H9 (cell line): ENCODE measurements around the gene CEACAM4. TPM values are rescaled to one million over a fixed set of nuclear protein-coding genes. Genes with fewer than 3 reads are reported as not detected.

Experiments
- DNase-seq: peaks from one replicate; pipeline ENCODE4 v3.0.0-alpha.2; 2017
- H2AFZ ChIP-seq: one replicate; pipeline ENCODE4 v1.6.1; 2013; ENCODE audit warnings: mild to moderate bottlenecking, low read length, control low read depth, moderate library complexity
- H2AK5ac ChIP-seq: 2 replicates; pipeline ENCODE4 v1.6.1; 2013; ENCODE audit warnings: low read length, control low read depth, mixed read lengths; ENCODE audit not compliant: insufficient read length
- H2BK120ac ChIP-seq: one replicate; pipeline ENCODE4 v1.6.1; 2013; ENCODE audit warnings: low read depth, mild to moderate bottlenecking, low read length, control low read depth, inconsistent platforms; ENCODE audit not compliant: poor library complexity, severe bottlenecking
- H2BK12ac ChIP-seq: 2 replicates; pipeline ENCODE4 v1.6.1; 2013; ENCODE audit warnings: low read length, control low read depth, mixed read lengths, low read depth; ENCODE audit not compliant: insufficient read length
- H2BK15ac ChIP-seq: 2 replicates; pipeline ENCODE4 v1.6.1; 2013; ENCODE audit warnings: low read depth, low read length, control low read depth
- H2BK20ac ChIP-seq: one replicate; pipeline ENCODE4 v1.6.1; 2013; ENCODE audit warnings: low read depth, mild to moderate bottlenecking, low read length, control low read depth, inconsistent platforms; ENCODE audit not compliant: poor library complexity, severe bottlenecking
- H2BK5ac ChIP-seq: 2 replicates; pipeline ENCODE4 v1.6.1; 2013; ENCODE audit warnings: low read length, control low read depth, mixed read lengths; ENCODE audit not compliant: insufficient read length
- H3K14ac ChIP-seq: 2 replicates; pipeline ENCODE4 v1.6.1; 2013; ENCODE audit warnings: low read length, control low read depth; ENCODE audit not compliant: insufficient read depth
- H3K18ac ChIP-seq: 2 replicates; pipeline ENCODE4 v1.6.1; 2013; ENCODE audit warnings: low read depth, mild to moderate bottlenecking, mixed read lengths, low read length, control low read depth; ENCODE audit not compliant: insufficient read length
- H3K23ac ChIP-seq: 2 replicates; pipeline ENCODE4 v1.6.1; 2013; ENCODE audit warnings: low read length, control low read depth, mixed read lengths, low read depth; ENCODE audit not compliant: insufficient read length
- H3K23me2 ChIP-seq: 2 replicates; pipeline ENCODE4 v1.6.1; 2013; ENCODE audit warnings: low read depth, mild to moderate bottlenecking, mixed read lengths, low read length, control low read depth; ENCODE audit not compliant: insufficient read length, poor library complexity, severe bottlenecking
- H3K27ac ChIP-seq: 2 replicates; pipeline ENCODE4 v1.5.1; 2013; ENCODE audit warnings: low read length, control low read depth, mixed read lengths, low read depth; ENCODE audit not compliant: insufficient read length
- H3K27me3 ChIP-seq: 2 replicates; pipeline ENCODE4 v1.6.1; 2013; ENCODE audit warnings: low read length, control low read depth, inconsistent platforms; ENCODE audit not compliant: insufficient read depth
- H3K4ac ChIP-seq: 2 replicates; pipeline ENCODE4 v1.6.1; 2013; ENCODE audit warnings: low read depth, mild to moderate bottlenecking, control low read depth, inconsistent platforms, low read length, moderate library complexity
- H3K4me1 ChIP-seq: 2 replicates; pipeline ENCODE4 v1.6.1; 2013; ENCODE audit warnings: low read length, control low read depth, inconsistent platforms; ENCODE audit not compliant: insufficient read depth
- H3K4me2 ChIP-seq: 2 replicates; pipeline ENCODE4 v1.6.1; 2013; ENCODE audit warnings: low read length, control low read depth, mixed read lengths; ENCODE audit not compliant: insufficient read length, insufficient read depth
- H3K56ac ChIP-seq: 2 replicates; pipeline ENCODE4 v1.6.1; 2013; ENCODE audit warnings: low read depth, mild to moderate bottlenecking, mixed read lengths, low read length, control low read depth; ENCODE audit not compliant: insufficient read length
- H3K79me1 ChIP-seq: 2 replicates; pipeline ENCODE4 v1.6.1; 2013; ENCODE audit warnings: low read depth, mild to moderate bottlenecking, moderate library complexity, low read length, control low read depth, inconsistent platforms; ENCODE audit not compliant: insufficient read depth, poor library complexity, severe bottlenecking
- H3K79me2 ChIP-seq: 2 replicates; pipeline ENCODE4 v1.6.1; 2013; ENCODE audit warnings: low read length, control low read depth, inconsistent platforms; ENCODE audit not compliant: insufficient read depth
- H3K9ac ChIP-seq: 2 replicates; pipeline ENCODE4 v1.6.1; 2013; ENCODE audit warnings: low read length, control low read depth, mixed read lengths; ENCODE audit not compliant: insufficient read length; ENCODE audit errors: extremely low read depth
- H3K9me3 ChIP-seq: one replicate; pipeline ENCODE4 v1.6.1; 2013; ENCODE audit warnings: low read depth, low read length, inconsistent platforms; ENCODE audit not compliant: control insufficient read depth
- H3T11ph ChIP-seq: one replicate; pipeline ENCODE4 v1.6.1; 2013; ENCODE audit warnings: mild to moderate bottlenecking, low read length, control low read depth, inconsistent platforms
- H4K20me1 ChIP-seq: one replicate; pipeline ENCODE4 v1.6.1; 2013; ENCODE audit not compliant: control insufficient read depth, insufficient read length, insufficient read depth
- H4K5ac ChIP-seq: 2 replicates; pipeline ENCODE4 v1.6.1; 2013; ENCODE audit warnings: low read depth, mild to moderate bottlenecking, mixed read lengths, low read length, control low read depth; ENCODE audit not compliant: insufficient read length
- H4K8ac ChIP-seq: replicated peaks from 2 replicates; pipeline ENCODE4 v1.6.1; 2013; ENCODE audit warnings: low read length, control low read depth, mixed read lengths, low read depth; ENCODE audit not compliant: insufficient read length
- H4K91ac ChIP-seq: 2 replicates; pipeline ENCODE4 v1.6.1; 2013; ENCODE audit warnings: low read depth, mild to moderate bottlenecking, moderate library complexity, mixed read lengths, low read length, control low read depth; ENCODE audit not compliant: insufficient read length
- H3K27ac Mint-ChIP-seq, 3 experiments: 2 replicates in 2 of 3; 3 replicates in 1 of 3; pipeline ENCODE4 v1.8.0; 2020 to 2021; ENCODE audit warnings: mixed read lengths in 3 of 3, mild to moderate bottlenecking in 1 of 3, moderate library complexity in 1 of 3
- H3K27me3 Mint-ChIP-seq: 2 replicates; pipeline ENCODE4 v1.8.0; 2021; ENCODE audit warnings: low read depth, mild to moderate bottlenecking, moderate library complexity, mixed read lengths
- H3K36me3 Mint-ChIP-seq, 3 experiments: 2 replicates in 2 of 3; 3 replicates in 1 of 3; pipeline ENCODE4 v1.8.0; 2020 to 2021; ENCODE audit warnings: low read depth in 3 of 3, mixed read lengths in 3 of 3; ENCODE audit not compliant: insufficient read depth in 1 of 3
- H3K4me1 Mint-ChIP-seq, 2 experiments: 2 replicates each; pipeline ENCODE4 v1.8.0; 2020; ENCODE audit warnings: mixed read lengths in 2 of 2
- H3K4me3 Mint-ChIP-seq, 2 experiments: 2 replicates in 1 of 2; 3 replicates in 1 of 2; pipeline ENCODE4 v1.8.0; 2020 to 2021; ENCODE audit warnings: mild to moderate bottlenecking in 2 of 2, mixed read lengths in 2 of 2, moderate library complexity in 1 of 2
- H3K9me3 Mint-ChIP-seq, 2 experiments: 2 replicates in 1 of 2; 3 replicates in 1 of 2; pipeline ENCODE4 v1.8.0; 2020; ENCODE audit warnings: mild to moderate bottlenecking in 2 of 2, mixed read lengths in 2 of 2, moderate library complexity in 1 of 2
- WGBS: extraction: QIAGEN DNeasy Blood & Tissue Kit; methylation state at CpG from one replicate; pipeline ENCODE4 v1.1.7; 2013; ENCODE audit warnings: missing lambda C conversion rate, low lambda C conversion rate, mixed read lengths; ENCODE audit not compliant: insufficient read length; ENCODE audit errors: extremely low coverage; 5-methylcytosine and 5-hydroxymethylcytosine counted together
- total RNA-seq: library from RNA; stranded (reverse); gene quantifications from 2 replicates; pipeline ENCODE4 v1.2.1, GENCODE V29; 2021
- TF ChIP-seq, protein P1 (sequence below): fragments of 200-600 bp; sonication (generic); conservative IDR thresholded peaks from 3 replicates; pipeline ENCODE4 v1.8.0; 2021; ENCODE audit warnings: antibody characterized with exemption, mild to moderate bottlenecking

The CEACAM4 gene
- total RNA-seq, 1 experiment from 2014 or later: not detected

GRCh38 chr19:41641879-41642485, 15.1 kb upstream of the CEACAM4 start:
- peaks cover 0 to 17% (median 0%) of the 10 kb centered on the region in 3 experiments; a peak in 5 of 7 replicates for H3K36me3 Mint-ChIP-seq
- H4K8ac ChIP-seq: no peak overlapping the region
- no peaks in the 10 kb centered on the region for H3K4me1 Mint-ChIP-seq
- H4K5ac ChIP-seq: no peak overlapping the region
- H3K79me2 ChIP-seq: no peaks in the 10 kb centered on the region
- H3K4ac ChIP-seq: no peak overlapping the region
- peak; percentile 65 for DNase-seq
- H3K27me3 ChIP-seq: no peaks in the 10 kb centered on the region
- no peak overlapping the region for H4K91ac ChIP-seq
- H3K27ac Mint-ChIP-seq: no peak overlapping the region
- no peak overlapping the region for H2BK5ac ChIP-seq
- H3K56ac ChIP-seq: no peak overlapping the region
- H2BK20ac ChIP-seq: no peak overlapping the region
- H3K18ac ChIP-seq: no peak overlapping the region
- no peaks in the 10 kb centered on the region for H3K4me1 ChIP-seq
- H3T11ph ChIP-seq: no peak overlapping the region
- WGBS: no CpG with 5 or more reads among the region's 6 CpGs
- H2AFZ ChIP-seq: no peak overlapping the region
- H3K9ac ChIP-seq: no peak overlapping the region
- no peak overlapping the region for H2BK15ac ChIP-seq
- peaks cover 56 to 65% of the 10 kb centered on the region in 2 experiments for H3K9me3 Mint-ChIP-seq
- TF ChIP-seq, protein P1, sequence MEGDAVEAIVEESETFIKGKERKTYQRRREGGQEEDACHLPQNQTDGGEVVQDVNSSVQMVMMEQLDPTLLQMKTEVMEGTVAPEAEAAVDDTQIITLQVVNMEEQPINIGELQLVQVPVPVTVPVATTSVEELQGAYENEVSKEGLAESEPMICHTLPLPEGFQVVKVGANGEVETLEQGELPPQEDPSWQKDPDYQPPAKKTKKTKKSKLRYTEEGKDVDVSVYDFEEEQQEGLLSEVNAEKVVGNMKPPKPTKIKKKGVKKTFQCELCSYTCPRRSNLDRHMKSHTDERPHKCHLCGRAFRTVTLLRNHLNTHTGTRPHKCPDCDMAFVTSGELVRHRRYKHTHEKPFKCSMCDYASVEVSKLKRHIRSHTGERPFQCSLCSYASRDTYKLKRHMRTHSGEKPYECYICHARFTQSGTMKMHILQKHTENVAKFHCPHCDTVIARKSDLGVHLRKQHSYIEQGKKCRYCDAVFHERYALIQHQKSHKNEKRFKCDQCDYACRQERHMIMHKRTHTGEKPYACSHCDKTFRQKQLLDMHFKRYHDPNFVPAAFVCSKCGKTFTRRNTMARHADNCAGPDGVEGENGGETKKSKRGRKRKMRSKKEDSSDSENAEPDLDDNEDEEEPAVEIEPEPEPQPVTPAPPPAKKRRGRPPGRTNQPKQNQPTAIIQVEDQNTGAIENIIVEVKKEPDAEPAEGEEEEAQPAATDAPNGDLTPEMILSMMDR: peak; percentile 76
- no peak overlapping the region for H2AK5ac ChIP-seq
- no peak overlapping the region for H3K4me2 ChIP-seq
- H3K27ac ChIP-seq: no peak overlapping the region
- H2BK120ac ChIP-seq: no peak overlapping the region
- no peak overlapping the region for H2BK12ac ChIP-seq
- H3K79me1 ChIP-seq: no peaks in the 10 kb centered on the region
- H3K23ac ChIP-seq: no peak overlapping the region
- peaks cover 31% of the 10 kb centered on the region for H3K9me3 ChIP-seq
- H3K4me3 Mint-ChIP-seq: no peak overlapping the region
- no peak overlapping the region for H3K14ac ChIP-seq
- no peaks in the 10 kb centered on the region; the same call in 1 of the 2 replicates for H3K27me3 Mint-ChIP-seq
- no peaks in the 10 kb centered on the region for H3K23me2 ChIP-seq
- no peaks in the 10 kb centered on the region for H4K20me1 ChIP-seq
